Measurements from ENCODE around the gene BCAM.

The BCAM gene

DNA sequence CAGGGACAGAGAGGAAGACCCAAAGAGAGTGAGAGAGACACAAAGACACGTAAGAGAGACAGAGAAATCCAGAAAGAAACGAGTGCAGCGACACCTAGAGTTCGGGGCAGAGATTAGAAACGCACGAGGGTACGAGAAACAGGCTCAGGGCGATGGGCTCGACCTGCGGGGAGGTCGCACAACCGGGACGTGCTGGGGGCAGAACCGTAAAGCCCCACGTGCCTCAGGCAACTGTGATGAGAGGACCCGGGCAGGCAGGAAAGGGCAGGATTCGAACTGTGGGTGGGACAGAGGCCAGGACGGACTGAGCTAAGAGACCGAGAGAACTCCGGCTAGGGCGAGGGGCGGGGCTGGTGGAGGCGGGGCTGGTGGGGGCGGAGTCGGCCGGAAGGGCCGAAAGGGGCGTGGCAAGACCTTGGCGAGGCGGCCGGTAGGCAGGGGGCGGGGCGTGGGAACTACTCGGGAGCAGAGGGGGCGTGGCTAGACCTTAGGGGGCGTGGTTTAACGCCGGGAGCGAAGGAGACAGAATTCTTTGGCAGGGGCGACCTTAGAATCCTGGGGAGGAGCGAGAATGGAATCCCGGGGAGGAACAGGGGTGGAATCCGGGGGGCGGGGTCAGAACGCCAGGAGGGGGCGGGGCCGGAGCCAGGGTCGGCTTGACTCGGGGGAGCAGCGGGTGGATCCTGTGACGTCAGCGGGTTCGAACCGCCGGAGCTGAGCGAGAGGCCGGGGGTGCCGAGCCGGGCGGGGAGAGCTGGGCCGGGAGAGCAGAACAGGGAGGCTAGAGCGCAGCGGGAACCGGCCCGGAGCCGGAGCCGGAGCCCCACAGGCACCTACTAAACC lies 36.9 kb downstream of the BCAM start, which contains the start of gene NECTIN2 (continued):
- no peak for TF ChIP-seq ZNF175 (tag by site-specific recombination; IDR thresholded peaks at IDR 0.05)
- TF ChIP-seq ZNF341 (tag by site-specific recombination; IDR thresholded peaks at IDR 0.05; ENCODE audit: low read depth), result peak; percentile 74
- TF ChIP-seq SP2 (tag by site-specific recombination; IDR thresholded peaks at IDR 0.05), result peak; percentile 83
- TF ChIP-seq ZNF501 (tag by site-specific recombination; IDR thresholded peaks at IDR 0.05), result no peak; the same call in none of the 2 replicates
- TF ChIP-seq ZNF335 (tag by site-specific recombination; conservative IDR thresholded peaks at IDR 0.05), result peak; percentile 82
- TF ChIP-seq, protein P1, sequence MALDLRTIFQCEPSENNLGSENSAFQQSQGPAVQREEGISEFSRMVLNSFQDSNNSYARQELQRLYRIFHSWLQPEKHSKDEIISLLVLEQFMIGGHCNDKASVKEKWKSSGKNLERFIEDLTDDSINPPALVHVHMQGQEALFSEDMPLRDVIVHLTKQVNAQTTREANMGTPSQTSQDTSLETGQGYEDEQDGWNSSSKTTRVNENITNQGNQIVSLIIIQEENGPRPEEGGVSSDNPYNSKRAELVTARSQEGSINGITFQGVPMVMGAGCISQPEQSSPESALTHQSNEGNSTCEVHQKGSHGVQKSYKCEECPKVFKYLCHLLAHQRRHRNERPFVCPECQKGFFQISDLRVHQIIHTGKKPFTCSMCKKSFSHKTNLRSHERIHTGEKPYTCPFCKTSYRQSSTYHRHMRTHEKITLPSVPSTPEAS (tag by site-specific recombination; IDR thresholded peaks at IDR 0.05), result 0 out of 2 replicates have a peak, but pooled peaks have one; percentile 14
- TF ChIP-seq KLF10 (tag by site-specific recombination; IDR thresholded peaks at IDR 0.05), result peak; percentile 56; the same call in 1 of the 2 replicates
- TF ChIP-seq, protein P2, sequence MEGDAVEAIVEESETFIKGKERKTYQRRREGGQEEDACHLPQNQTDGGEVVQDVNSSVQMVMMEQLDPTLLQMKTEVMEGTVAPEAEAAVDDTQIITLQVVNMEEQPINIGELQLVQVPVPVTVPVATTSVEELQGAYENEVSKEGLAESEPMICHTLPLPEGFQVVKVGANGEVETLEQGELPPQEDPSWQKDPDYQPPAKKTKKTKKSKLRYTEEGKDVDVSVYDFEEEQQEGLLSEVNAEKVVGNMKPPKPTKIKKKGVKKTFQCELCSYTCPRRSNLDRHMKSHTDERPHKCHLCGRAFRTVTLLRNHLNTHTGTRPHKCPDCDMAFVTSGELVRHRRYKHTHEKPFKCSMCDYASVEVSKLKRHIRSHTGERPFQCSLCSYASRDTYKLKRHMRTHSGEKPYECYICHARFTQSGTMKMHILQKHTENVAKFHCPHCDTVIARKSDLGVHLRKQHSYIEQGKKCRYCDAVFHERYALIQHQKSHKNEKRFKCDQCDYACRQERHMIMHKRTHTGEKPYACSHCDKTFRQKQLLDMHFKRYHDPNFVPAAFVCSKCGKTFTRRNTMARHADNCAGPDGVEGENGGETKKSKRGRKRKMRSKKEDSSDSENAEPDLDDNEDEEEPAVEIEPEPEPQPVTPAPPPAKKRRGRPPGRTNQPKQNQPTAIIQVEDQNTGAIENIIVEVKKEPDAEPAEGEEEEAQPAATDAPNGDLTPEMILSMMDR (tag by site-specific recombination; IDR thresholded peaks at IDR 0.05), result peak; percentile 99
- TF ChIP-seq ZEB2 (tag by site-specific recombination; IDR thresholded peaks at IDR 0.05), result peak; percentile 71
- TF ChIP-seq, protein P3, sequence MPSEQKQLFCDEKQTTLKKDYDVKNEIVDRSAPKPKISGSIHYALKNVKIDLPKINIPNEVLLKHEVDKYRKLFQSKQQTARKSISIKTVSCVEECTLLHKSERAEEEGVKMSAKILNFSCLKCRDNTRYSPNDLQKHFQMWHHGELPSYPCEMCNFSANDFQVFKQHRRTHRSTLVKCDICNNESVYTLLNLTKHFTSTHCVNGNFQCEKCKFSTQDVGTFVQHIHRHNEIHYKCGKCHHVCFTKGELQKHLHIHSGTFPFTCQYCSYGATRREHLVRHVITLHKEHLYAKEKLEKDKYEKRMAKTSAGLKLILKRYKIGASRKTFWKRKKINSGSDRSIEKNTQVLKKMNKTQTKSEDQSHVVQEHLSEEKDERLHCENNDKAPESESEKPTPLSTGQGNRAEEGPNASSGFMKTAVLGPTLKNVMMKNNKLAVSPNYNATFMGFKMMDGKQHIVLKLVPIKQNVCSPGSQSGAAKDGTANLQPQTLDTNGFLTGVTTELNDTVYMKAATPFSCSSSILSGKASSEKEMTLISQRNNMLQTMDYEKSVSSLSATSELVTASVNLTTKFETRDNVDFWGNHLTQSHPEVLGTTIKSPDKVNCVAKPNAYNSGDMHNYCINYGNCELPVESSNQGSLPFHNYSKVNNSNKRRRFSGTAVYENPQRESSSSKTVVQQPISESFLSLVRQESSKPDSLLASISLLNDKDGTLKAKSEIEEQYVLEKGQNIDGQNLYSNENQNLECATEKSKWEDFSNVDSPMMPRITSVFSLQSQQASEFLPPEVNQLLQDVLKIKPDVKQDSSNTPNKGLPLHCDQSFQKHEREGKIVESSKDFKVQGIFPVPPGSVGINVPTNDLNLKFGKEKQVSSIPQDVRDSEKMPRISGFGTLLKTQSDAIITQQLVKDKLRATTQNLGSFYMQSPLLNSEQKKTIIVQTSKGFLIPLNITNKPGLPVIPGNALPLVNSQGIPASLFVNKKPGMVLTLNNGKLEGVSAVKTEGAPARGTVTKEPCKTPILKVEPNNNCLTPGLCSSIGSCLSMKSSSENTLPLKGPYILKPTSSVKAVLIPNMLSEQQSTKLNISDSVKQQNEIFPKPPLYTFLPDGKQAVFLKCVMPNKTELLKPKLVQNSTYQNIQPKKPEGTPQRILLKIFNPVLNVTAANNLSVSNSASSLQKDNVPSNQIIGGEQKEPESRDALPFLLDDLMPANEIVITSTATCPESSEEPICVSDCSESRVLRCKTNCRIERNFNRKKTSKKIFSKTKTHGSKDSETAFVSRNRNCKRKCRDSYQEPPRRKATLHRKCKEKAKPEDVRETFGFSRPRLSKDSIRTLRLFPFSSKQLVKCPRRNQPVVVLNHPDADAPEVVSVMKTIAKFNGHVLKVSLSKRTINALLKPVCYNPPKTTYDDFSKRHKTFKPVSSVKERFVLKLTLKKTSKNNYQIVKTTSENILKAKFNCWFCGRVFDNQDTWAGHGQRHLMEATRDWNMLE (tag by site-specific recombination; conservative IDR thresholded peaks at IDR 0.05; ENCODE audit: low read depth), result no peak
- TF ChIP-seq ZNF366 (tag by site-specific recombination; conservative IDR thresholded peaks at IDR 0.05), result peak; percentile 83
- peak; percentile 52 for TF ChIP-seq ZFHX2 (tag by site-specific recombination; conservative IDR thresholded peaks at IDR 0.05)
- peak; percentile 85 for TF ChIP-seq KLF8 (tag by site-specific recombination; IDR thresholded peaks at IDR 0.05)
- TF ChIP-seq, protein P4, sequence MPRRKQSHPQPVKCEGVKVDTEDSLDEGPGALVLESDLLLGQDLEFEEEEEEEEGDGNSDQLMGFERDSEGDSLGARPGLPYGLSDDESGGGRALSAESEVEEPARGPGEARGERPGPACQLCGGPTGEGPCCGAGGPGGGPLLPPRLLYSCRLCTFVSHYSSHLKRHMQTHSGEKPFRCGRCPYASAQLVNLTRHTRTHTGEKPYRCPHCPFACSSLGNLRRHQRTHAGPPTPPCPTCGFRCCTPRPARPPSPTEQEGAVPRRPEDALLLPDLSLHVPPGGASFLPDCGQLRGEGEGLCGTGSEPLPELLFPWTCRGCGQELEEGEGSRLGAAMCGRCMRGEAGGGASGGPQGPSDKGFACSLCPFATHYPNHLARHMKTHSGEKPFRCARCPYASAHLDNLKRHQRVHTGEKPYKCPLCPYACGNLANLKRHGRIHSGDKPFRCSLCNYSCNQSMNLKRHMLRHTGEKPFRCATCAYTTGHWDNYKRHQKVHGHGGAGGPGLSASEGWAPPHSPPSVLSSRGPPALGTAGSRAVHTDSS (tag by site-specific recombination; IDR thresholded peaks at IDR 0.05), result peak; percentile 38; the same call in 1 of the 2 replicates
- TF ChIP-seq ZNF114 (tag by site-specific recombination; IDR thresholded peaks at IDR 0.05), result no peak
- TF ChIP-seq, protein P5, sequence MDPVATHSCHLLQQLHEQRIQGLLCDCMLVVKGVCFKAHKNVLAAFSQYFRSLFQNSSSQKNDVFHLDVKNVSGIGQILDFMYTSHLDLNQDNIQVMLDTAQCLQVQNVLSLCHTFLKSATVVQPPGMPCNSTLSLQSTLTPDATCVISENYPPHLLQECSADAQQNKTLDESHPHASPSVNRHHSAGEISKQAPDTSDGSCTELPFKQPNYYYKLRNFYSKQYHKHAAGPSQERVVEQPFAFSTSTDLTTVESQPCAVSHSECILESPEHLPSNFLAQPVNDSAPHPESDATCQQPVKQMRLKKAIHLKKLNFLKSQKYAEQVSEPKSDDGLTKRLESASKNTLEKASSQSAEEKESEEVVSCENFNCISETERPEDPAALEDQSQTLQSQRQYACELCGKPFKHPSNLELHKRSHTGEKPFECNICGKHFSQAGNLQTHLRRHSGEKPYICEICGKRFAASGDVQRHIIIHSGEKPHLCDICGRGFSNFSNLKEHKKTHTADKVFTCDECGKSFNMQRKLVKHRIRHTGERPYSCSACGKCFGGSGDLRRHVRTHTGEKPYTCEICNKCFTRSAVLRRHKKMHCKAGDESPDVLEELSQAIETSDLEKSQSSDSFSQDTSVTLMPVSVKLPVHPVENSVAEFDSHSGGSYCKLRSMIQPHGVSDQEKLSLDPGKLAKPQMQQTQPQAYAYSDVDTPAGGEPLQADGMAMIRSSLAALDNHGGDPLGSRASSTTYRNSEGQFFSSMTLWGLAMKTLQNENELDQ (tag by site-specific recombination; IDR thresholded peaks at IDR 0.05; ENCODE audit: low read depth), result no peak
- TF ChIP-seq, protein P6, sequence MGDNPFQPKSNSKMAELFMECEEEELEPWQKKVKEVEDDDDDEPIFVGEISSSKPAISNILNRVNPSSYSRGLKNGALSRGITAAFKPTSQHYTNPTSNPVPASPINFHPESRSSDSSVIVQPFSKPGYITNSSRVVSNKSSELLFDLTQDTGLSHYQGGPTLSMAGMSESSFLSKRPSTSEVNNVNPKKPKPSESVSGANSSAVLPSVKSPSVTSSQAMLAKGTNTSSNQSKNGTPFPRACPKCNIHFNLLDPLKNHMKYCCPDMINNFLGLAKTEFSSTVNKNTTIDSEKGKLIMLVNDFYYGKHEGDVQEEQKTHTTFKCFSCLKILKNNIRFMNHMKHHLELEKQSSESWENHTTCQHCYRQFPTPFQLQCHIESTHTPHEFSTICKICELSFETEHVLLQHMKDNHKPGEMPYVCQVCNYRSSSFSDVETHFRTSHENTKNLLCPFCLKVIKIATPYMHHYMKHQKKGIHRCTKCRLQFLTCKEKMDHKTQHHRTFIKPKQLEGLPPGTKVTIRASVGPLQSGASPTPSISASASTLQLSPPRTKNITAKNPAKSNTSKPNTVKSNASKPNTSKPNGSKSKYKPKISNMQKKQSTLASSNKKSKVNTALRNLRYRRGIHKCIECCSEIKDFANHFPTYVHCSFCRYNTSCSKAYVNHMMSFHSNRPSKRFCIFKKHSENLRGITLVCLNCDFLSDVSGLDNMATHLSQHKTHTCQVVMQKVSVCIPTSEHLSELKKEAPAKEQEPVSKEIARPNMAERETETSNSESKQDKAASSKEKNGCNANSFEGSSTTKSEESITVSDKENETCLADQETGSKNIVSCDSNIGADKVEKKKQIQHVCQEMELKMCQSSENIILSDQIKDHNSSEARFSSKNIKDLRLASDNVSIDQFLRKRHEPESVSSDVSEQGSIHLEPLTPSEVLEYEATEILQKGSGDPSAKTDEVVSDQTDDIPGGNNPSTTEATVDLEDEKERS (tag by site-specific recombination; IDR thresholded peaks at IDR 0.05), result 0 out of 2 replicates have a peak, but pooled peaks have one; percentile 0
- TF ChIP-seq, protein P7, sequence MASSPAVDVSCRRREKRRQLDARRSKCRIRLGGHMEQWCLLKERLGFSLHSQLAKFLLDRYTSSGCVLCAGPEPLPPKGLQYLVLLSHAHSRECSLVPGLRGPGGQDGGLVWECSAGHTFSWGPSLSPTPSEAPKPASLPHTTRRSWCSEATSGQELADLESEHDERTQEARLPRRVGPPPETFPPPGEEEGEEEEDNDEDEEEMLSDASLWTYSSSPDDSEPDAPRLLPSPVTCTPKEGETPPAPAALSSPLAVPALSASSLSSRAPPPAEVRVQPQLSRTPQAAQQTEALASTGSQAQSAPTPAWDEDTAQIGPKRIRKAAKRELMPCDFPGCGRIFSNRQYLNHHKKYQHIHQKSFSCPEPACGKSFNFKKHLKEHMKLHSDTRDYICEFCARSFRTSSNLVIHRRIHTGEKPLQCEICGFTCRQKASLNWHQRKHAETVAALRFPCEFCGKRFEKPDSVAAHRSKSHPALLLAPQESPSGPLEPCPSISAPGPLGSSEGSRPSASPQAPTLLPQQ (tag by site-specific recombination; IDR thresholded peaks at IDR 0.05), result peak; percentile 65
- peak; percentile 90; the same call in 1 of the 2 replicates for TF ChIP-seq ZBTB1 (tag by site-specific recombination; IDR thresholded peaks at IDR 0.05)
- 0 out of 2 replicates have a peak, but pooled peaks have one; percentile 32 for TF ChIP-seq ZFP3 (tag by site-specific recombination; IDR thresholded peaks at IDR 0.05; ENCODE audit: low read depth)
- TF ChIP-seq ZNF596 (tag by site-specific recombination; IDR thresholded peaks at IDR 0.05), result peak; percentile 82; the same call in 1 of the 2 replicates

All from HEK293 (cell line).